H9 (cell line): ENCODE measurements around the gene CEP170B. TPM values are rescaled to one million over a fixed set of nuclear protein-coding genes. Genes with fewer than 3 reads are reported as not detected.

Experiments used
- DNase-seq: peaks from one replicate; pipeline ENCODE4 v3.0.0-alpha.2; 2017
- H2AFZ ChIP-seq: one replicate; pipeline ENCODE4 v1.6.1; 2013; ENCODE audit warnings: mild to moderate bottlenecking, low read length, control low read depth, moderate library complexity
- H2AK5ac ChIP-seq: 2 replicates; pipeline ENCODE4 v1.6.1; 2013; ENCODE audit warnings: low read length, control low read depth, mixed read lengths; ENCODE audit not compliant: insufficient read length
- H2BK120ac ChIP-seq: one replicate; pipeline ENCODE4 v1.6.1; 2013; ENCODE audit warnings: low read depth, mild to moderate bottlenecking, low read length, control low read depth, inconsistent platforms; ENCODE audit not compliant: poor library complexity, severe bottlenecking
- H2BK12ac ChIP-seq: 2 replicates; pipeline ENCODE4 v1.6.1; 2013; ENCODE audit warnings: low read length, control low read depth, mixed read lengths, low read depth; ENCODE audit not compliant: insufficient read length
- H2BK15ac ChIP-seq: 2 replicates; pipeline ENCODE4 v1.6.1; 2013; ENCODE audit warnings: low read depth, low read length, control low read depth
- H2BK20ac ChIP-seq: one replicate; pipeline ENCODE4 v1.6.1; 2013; ENCODE audit warnings: low read depth, mild to moderate bottlenecking, low read length, control low read depth, inconsistent platforms; ENCODE audit not compliant: poor library complexity, severe bottlenecking
- H2BK5ac ChIP-seq: 2 replicates; pipeline ENCODE4 v1.6.1; 2013; ENCODE audit warnings: low read length, control low read depth, mixed read lengths; ENCODE audit not compliant: insufficient read length
- H3K14ac ChIP-seq: 2 replicates; pipeline ENCODE4 v1.6.1; 2013; ENCODE audit warnings: low read length, control low read depth; ENCODE audit not compliant: insufficient read depth
- H3K18ac ChIP-seq: 2 replicates; pipeline ENCODE4 v1.6.1; 2013; ENCODE audit warnings: low read depth, mild to moderate bottlenecking, mixed read lengths, low read length, control low read depth; ENCODE audit not compliant: insufficient read length
- H3K23ac ChIP-seq: 2 replicates; pipeline ENCODE4 v1.6.1; 2013; ENCODE audit warnings: low read length, control low read depth, mixed read lengths, low read depth; ENCODE audit not compliant: insufficient read length
- H3K23me2 ChIP-seq: 2 replicates; pipeline ENCODE4 v1.6.1; 2013; ENCODE audit warnings: low read depth, mild to moderate bottlenecking, mixed read lengths, low read length, control low read depth; ENCODE audit not compliant: insufficient read length, poor library complexity, severe bottlenecking
- H3K27ac ChIP-seq: 2 replicates; pipeline ENCODE4 v1.5.1; 2013; ENCODE audit warnings: low read length, control low read depth, mixed read lengths, low read depth; ENCODE audit not compliant: insufficient read length
- H3K27me3 ChIP-seq: 2 replicates; pipeline ENCODE4 v1.6.1; 2013; ENCODE audit warnings: low read length, control low read depth, inconsistent platforms; ENCODE audit not compliant: insufficient read depth
- H3K4ac ChIP-seq: 2 replicates; pipeline ENCODE4 v1.6.1; 2013; ENCODE audit warnings: low read depth, mild to moderate bottlenecking, control low read depth, inconsistent platforms, low read length, moderate library complexity
- H3K4me1 ChIP-seq: 2 replicates; pipeline ENCODE4 v1.6.1; 2013; ENCODE audit warnings: low read length, control low read depth, inconsistent platforms; ENCODE audit not compliant: insufficient read depth
- H3K4me2 ChIP-seq: 2 replicates; pipeline ENCODE4 v1.6.1; 2013; ENCODE audit warnings: low read length, control low read depth, mixed read lengths; ENCODE audit not compliant: insufficient read length, insufficient read depth
- H3K56ac ChIP-seq: 2 replicates; pipeline ENCODE4 v1.6.1; 2013; ENCODE audit warnings: low read depth, mild to moderate bottlenecking, mixed read lengths, low read length, control low read depth; ENCODE audit not compliant: insufficient read length
- H3K79me1 ChIP-seq: 2 replicates; pipeline ENCODE4 v1.6.1; 2013; ENCODE audit warnings: low read depth, mild to moderate bottlenecking, moderate library complexity, low read length, control low read depth, inconsistent platforms; ENCODE audit not compliant: insufficient read depth, poor library complexity, severe bottlenecking
- H3K79me2 ChIP-seq: 2 replicates; pipeline ENCODE4 v1.6.1; 2013; ENCODE audit warnings: low read length, control low read depth, inconsistent platforms; ENCODE audit not compliant: insufficient read depth
- H3K9ac ChIP-seq: 2 replicates; pipeline ENCODE4 v1.6.1; 2013; ENCODE audit warnings: low read length, control low read depth, mixed read lengths; ENCODE audit not compliant: insufficient read length; ENCODE audit errors: extremely low read depth
- H3K9me3 ChIP-seq: one replicate; pipeline ENCODE4 v1.6.1; 2013; ENCODE audit warnings: low read depth, low read length, inconsistent platforms; ENCODE audit not compliant: control insufficient read depth
- H3T11ph ChIP-seq: one replicate; pipeline ENCODE4 v1.6.1; 2013; ENCODE audit warnings: mild to moderate bottlenecking, low read length, control low read depth, inconsistent platforms
- H4K20me1 ChIP-seq: one replicate; pipeline ENCODE4 v1.6.1; 2013; ENCODE audit not compliant: control insufficient read depth, insufficient read length, insufficient read depth
- H4K5ac ChIP-seq: 2 replicates; pipeline ENCODE4 v1.6.1; 2013; ENCODE audit warnings: low read depth, mild to moderate bottlenecking, mixed read lengths, low read length, control low read depth; ENCODE audit not compliant: insufficient read length
- H4K8ac ChIP-seq: replicated peaks from 2 replicates; pipeline ENCODE4 v1.6.1; 2013; ENCODE audit warnings: low read length, control low read depth, mixed read lengths, low read depth; ENCODE audit not compliant: insufficient read length
- H4K91ac ChIP-seq: 2 replicates; pipeline ENCODE4 v1.6.1; 2013; ENCODE audit warnings: low read depth, mild to moderate bottlenecking, moderate library complexity, mixed read lengths, low read length, control low read depth; ENCODE audit not compliant: insufficient read length
- H3K27ac Mint-ChIP-seq, 3 experiments: 2 replicates in 2 of 3; 3 replicates in 1 of 3; pipeline ENCODE4 v1.8.0; 2020 to 2021; ENCODE audit warnings: mixed read lengths in 3 of 3, mild to moderate bottlenecking in 1 of 3, moderate library complexity in 1 of 3
- H3K27me3 Mint-ChIP-seq: 2 replicates; pipeline ENCODE4 v1.8.0; 2021; ENCODE audit warnings: low read depth, mild to moderate bottlenecking, moderate library complexity, mixed read lengths
- H3K36me3 Mint-ChIP-seq, 3 experiments: 2 replicates in 2 of 3; 3 replicates in 1 of 3; pipeline ENCODE4 v1.8.0; 2020 to 2021; ENCODE audit warnings: low read depth in 3 of 3, mixed read lengths in 3 of 3; ENCODE audit not compliant: insufficient read depth in 1 of 3
- H3K4me1 Mint-ChIP-seq, 2 experiments: 2 replicates each; pipeline ENCODE4 v1.8.0; 2020; ENCODE audit warnings: mixed read lengths in 2 of 2
- H3K4me3 Mint-ChIP-seq, 2 experiments: 2 replicates in 1 of 2; 3 replicates in 1 of 2; pipeline ENCODE4 v1.8.0; 2020 to 2021; ENCODE audit warnings: mild to moderate bottlenecking in 2 of 2, mixed read lengths in 2 of 2, moderate library complexity in 1 of 2
- H3K9me3 Mint-ChIP-seq, 2 experiments: 2 replicates in 1 of 2; 3 replicates in 1 of 2; pipeline ENCODE4 v1.8.0; 2020; ENCODE audit warnings: mild to moderate bottlenecking in 2 of 2, mixed read lengths in 2 of 2, moderate library complexity in 1 of 2
- WGBS: extraction: QIAGEN DNeasy Blood & Tissue Kit; methylation state at CpG from one replicate; pipeline ENCODE4 v1.1.7; 2013; ENCODE audit warnings: missing lambda C conversion rate, low lambda C conversion rate, mixed read lengths; ENCODE audit not compliant: insufficient read length; ENCODE audit errors: extremely low coverage; 5-methylcytosine and 5-hydroxymethylcytosine counted together
- total RNA-seq: library from RNA; stranded (reverse); gene quantifications from 2 replicates; pipeline ENCODE4 v1.2.1, GENCODE V29; 2021
- TF ChIP-seq, protein P1 (sequence below): fragments of 200-600 bp; sonication (generic); conservative IDR thresholded peaks from 3 replicates; pipeline ENCODE4 v1.8.0; 2021; ENCODE audit warnings: antibody characterized with exemption, mild to moderate bottlenecking

CEP170B gene
- total RNA-seq, 1 experiment from 2014 or later, result 28.8 TPM

GRCh38 chr14:104827177-104828055, 37.7 kb upstream of the CEP170B start:
- Histone ChIP-seq H3K27me3 (peaks cover 8% of the 10 kb centered on the region; the same call in 1 of the 2 replicates), H3K14ac (no peak overlapping the region), H2AK5ac (no peak overlapping the region), H2BK120ac (no peak overlapping the region), H3K18ac (no peak overlapping the region), H3K4me1 (no peaks in the 10 kb centered on the region), H2AFZ (no peak overlapping the region), H3T11ph (no peak overlapping the region), H4K8ac (no peak overlapping the region), H2BK5ac (no peak overlapping the region), H3K9me3 (no peaks in the 10 kb centered on the region), H3K4me2 (peak overlapping the region; percentile 58), H3K79me2 (no peaks in the 10 kb centered on the region), H2BK12ac (no peak overlapping the region), H3K4ac (no peak overlapping the region), H4K20me1 (no peaks in the 10 kb centered on the region), H4K5ac (no peak overlapping the region), H3K23ac (no peak overlapping the region), H3K9ac (no peak overlapping the region), H3K23me2 (peaks cover 15% of the 10 kb centered on the region), H3K56ac (no peak overlapping the region), H2BK15ac (no peak overlapping the region), H4K91ac (no peak overlapping the region), H2BK20ac (no peak overlapping the region), H3K79me1 (no peaks in the 10 kb centered on the region), H3K27ac (no peak overlapping the region)
- peaks cover 7 to 14% of the 10 kb centered on the region in 2 experiments; a peak in 3 of 4 replicates for H3K4me1 Mint-ChIP-seq
- WGBS, result no CpG with 5 or more reads among the region's 39 CpGs
- H3K27me3 Mint-ChIP-seq, result peaks cover 44% of the 10 kb centered on the region
- peak overlapping the region; percentile 65 to 80 for H3K4me3 Mint-ChIP-seq
- H3K36me3 Mint-ChIP-seq, result peaks cover 0 to 6% (median 5%) of the 10 kb centered on the region in 3 experiments; a peak in 5 of 7 replicates
- TF ChIP-seq, protein P1, sequence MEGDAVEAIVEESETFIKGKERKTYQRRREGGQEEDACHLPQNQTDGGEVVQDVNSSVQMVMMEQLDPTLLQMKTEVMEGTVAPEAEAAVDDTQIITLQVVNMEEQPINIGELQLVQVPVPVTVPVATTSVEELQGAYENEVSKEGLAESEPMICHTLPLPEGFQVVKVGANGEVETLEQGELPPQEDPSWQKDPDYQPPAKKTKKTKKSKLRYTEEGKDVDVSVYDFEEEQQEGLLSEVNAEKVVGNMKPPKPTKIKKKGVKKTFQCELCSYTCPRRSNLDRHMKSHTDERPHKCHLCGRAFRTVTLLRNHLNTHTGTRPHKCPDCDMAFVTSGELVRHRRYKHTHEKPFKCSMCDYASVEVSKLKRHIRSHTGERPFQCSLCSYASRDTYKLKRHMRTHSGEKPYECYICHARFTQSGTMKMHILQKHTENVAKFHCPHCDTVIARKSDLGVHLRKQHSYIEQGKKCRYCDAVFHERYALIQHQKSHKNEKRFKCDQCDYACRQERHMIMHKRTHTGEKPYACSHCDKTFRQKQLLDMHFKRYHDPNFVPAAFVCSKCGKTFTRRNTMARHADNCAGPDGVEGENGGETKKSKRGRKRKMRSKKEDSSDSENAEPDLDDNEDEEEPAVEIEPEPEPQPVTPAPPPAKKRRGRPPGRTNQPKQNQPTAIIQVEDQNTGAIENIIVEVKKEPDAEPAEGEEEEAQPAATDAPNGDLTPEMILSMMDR, result peak; percentile 77
- peak; percentile 94 for DNase-seq
- H3K9me3 Mint-ChIP-seq, result peaks cover 10 to 12% of the 10 kb centered on the region in 2 experiments
- H3K27ac Mint-ChIP-seq, result no peak overlapping the region
